ENCODE results near the gene ARHGEF4. TPM values are rescaled to one million over a fixed set of nuclear protein-coding genes. Genes with fewer than 3 reads are reported as not detected.

The ARHGEF4 gene
- total and polyA plus RNA-seq, 10 donors: 0.19 to 0.88 (median 0.46) TPM; not detected in 2

- H3K4me1 ChIP-seq: peaks cover 0 to 11% (median 8%) of the 10 kb centered on the region in 6 donors
- H3K9me3 ChIP-seq: no peaks in the 10 kb centered on the region
- WGBS, 5 donors: 83 to 91% (median 88%) methylated on average over 6 of the region's 6 CpGs
- H3K27ac ChIP-seq: no peak overlapping the region
- no peak overlapping the region for H3K4me3 ChIP-seq
- H3K27me3 ChIP-seq (replicated peaks in 1 of 7): peaks cover 3 to 46% (median 19%) of the 10 kb centered on the region in 7 donors
- intact Hi-C loops (cut with DNase I; ENCODE audit: low total_unique reads): no loop called here
- H3K36me3 ChIP-seq: no peaks in the 10 kb centered on the region
- peak; percentile 42 for DNase-seq
- TF ChIP-seq POLR2A (IDR thresholded peaks at IDR 0.05): no peak
- TF ChIP-seq POLR2AphosphoS5 (IDR thresholded peaks at IDR 0.05): no peak
- TF ChIP-seq CTCF (IDR thresholded peaks at IDR 0.05 in 8 of 11, conservative IDR thresholded peaks at IDR 0.05 in 3 of 11): no peak
Measured at GRCh38 chr2:130841741-130842365, 5.1 kb downstream of the ARHGEF4 start.

GRCh38 chr2:130842770-130843169, 6.1 kb downstream of the ARHGEF4 start:
- Histone ChIP-seq H3K27me3 (replicated peaks in 1 of 7) (peaks cover 0 to 37% (median 10%) of the 10 kb centered on the region in 7 donors), H3K4me1 (peaks cover 0 to 2% (median 0%) of the 10 kb centered on the region in 6 donors), H3K36me3 (no peaks in the 10 kb centered on the region), H3K4me3 (no peak overlapping the region), H3K27ac (no peak overlapping the region), H3K9me3 (no peaks in the 10 kb centered on the region)
- intact Hi-C loops (cut with DNase I; ENCODE audit: low total_unique reads): no loop called here
- DNase-seq: peak; percentile 35
- TF ChIP-seq CTCF (IDR thresholded peaks at IDR 0.05 in 8 of 11, conservative IDR thresholded peaks at IDR 0.05 in 3 of 11) (no peak), POLR2AphosphoS5 (IDR thresholded peaks at IDR 0.05) (no peak), POLR2A (IDR thresholded peaks at IDR 0.05) (no peak)
- 48 to 67% (median 62%) methylated on average over 8 of the region's 8 CpGs for WGBS, 5 donors

GRCh38 chr2:130843321-130843985, 6.7 kb downstream of the ARHGEF4 start:
- intact Hi-C loops (cut with DNase I; ENCODE audit: low total_unique reads): no loop called here
- Histone ChIP-seq H3K27ac (no peak overlapping the region), H3K36me3 (no peaks in the 10 kb centered on the region), H3K4me3 (no peak overlapping the region), H3K4me1 (no peaks in the 10 kb centered on the region), H3K9me3 (no peaks in the 10 kb centered on the region), H3K27me3 (replicated peaks in 1 of 7) (peaks cover 0 to 30% (median 5%) of the 10 kb centered on the region in 7 donors)
- peak; percentile 67 for DNase-seq
- TF ChIP-seq POLR2A (IDR thresholded peaks at IDR 0.05): no peak
- WGBS, 5 donors: 59 to 77% (median 66%) methylated on average over 8 to 12 of the region's 12 CpGs

GRCh38 chr2:130844161-130844560, 7.4 kb downstream of the ARHGEF4 start:
- intact Hi-C loops (cut with DNase I; ENCODE audit: low total_unique reads): no loop called here

More at GRCh38 chr2:130844161-130844560, 7.4 kb downstream of the ARHGEF4 start:
- Histone ChIP-seq H3K36me3 (no peaks in the 10 kb centered on the region), H3K4me3 (no peak overlapping the region), H3K27ac (no peak overlapping the region), H3K9me3 (no peaks in the 10 kb centered on the region), H3K27me3 (replicated peaks in 1 of 7) (peaks cover 0 to 23% (median 2%) of the 10 kb centered on the region in 7 donors), H3K4me1 (no peaks in the 10 kb centered on the region)
- DNase-seq: peak; percentile 56
- TF ChIP-seq CTCF (IDR thresholded peaks at IDR 0.05 in 8 of 11, conservative IDR thresholded peaks at IDR 0.05 in 3 of 11): no peak
- TF ChIP-seq POLR2AphosphoS5 (IDR thresholded peaks at IDR 0.05): no peak
- TF ChIP-seq POLR2A (IDR thresholded peaks at IDR 0.05): no peak
- 61 to 84% (median 74%) methylated on average over 9 to 10 of the region's 10 CpGs for WGBS, 5 donors

All from spleen (tissue), 11 donors.